DMS53 treated with DMSO at 0.1 percent for 48 hours (cell line): Measurements from ENCODE around the gene SMAGP.
"Not testable (repeated sequence)": the region's sequence is repeated elsewhere in the genome, so short reads cannot be mapped to it uniquely, and the experiment has no call there.

Experiments used
- DNase-seq: peaks from one replicate; lab custom pipeline; 2025; ENCODE audit not compliant: unreplicated experiment; lab: John Stamatoyannopoulos, UW

SMAGP gene

GRCh38 chr12:51227112-51227511 is 43.1 kb downstream of the SMAGP start:
- not testable (repeated sequence) for DNase-seq

- DNase-seq, result no peak
These were observed 44.4 kb downstream of the SMAGP start for GRCh38 chr12:51225771-51226170.

- DNase-seq, result no peak
These were observed 45.0 kb downstream of the SMAGP start for GRCh38 chr12:51225234-51225633.

GRCh38 chr12:51224625-51225024 is 45.6 kb downstream of the SMAGP start:
- DNase-seq, result no peak

GRCh38 chr12:51222461-51222860 is 47.8 kb downstream of the SMAGP start:
- no peak for DNase-seq

GRCh38 chr12:51219857-51220256 is 50.4 kb downstream of the SMAGP start:
- DNase-seq, result not testable (repeated sequence)

GRCh38 chr12:51219322-51219721 is 50.9 kb downstream of the SMAGP start:
- no peak for DNase-seq

- DNase-seq, result peak; percentile 44
These were observed 51.5 kb downstream of the SMAGP start for GRCh38 chr12:51218607-51219161.

- DNase-seq, result peak; percentile 44
These were observed 52.1 kb downstream of the SMAGP start, which contains the start of gene POU6F1 for GRCh38 chr12:51217968-51218606. POU6F1 (minus strand) TSS chr12:51218062; CDS start chr12:51206836, 11,226 bp downstream.

GRCh38 chr12:51217133-51217967 is 52.9 kb downstream of the SMAGP start:
- DNase-seq, result no peak

GRCh38 chr12:51216642-51217041 is 53.6 kb downstream of the SMAGP start:
- no peak for DNase-seq

- DNase-seq, result no peak
These were observed 55.3 kb downstream of the SMAGP start for GRCh38 chr12:51214895-51215294.

- DNase-seq, result no peak
These were observed 59.4 kb downstream of the SMAGP start for GRCh38 chr12:51210690-51211395.

GRCh38 chr12:51209259-51209658 is 61.0 kb downstream of the SMAGP start:
- DNase-seq, result no peak

- DNase-seq, result no peak
These were observed 62.1 kb downstream of the SMAGP start for GRCh38 chr12:51208016-51208660.

GRCh38 chr12:51205350-51205749 is 64.9 kb downstream of the SMAGP start:
- no peak for DNase-seq

GRCh38 chr12:51202718-51203117 is 67.5 kb downstream of the SMAGP start:
- no peak for DNase-seq

- no peak for DNase-seq
These were observed 69.4 kb downstream of the SMAGP start for GRCh38 chr12:51200806-51201205.

GRCh38 chr12:51200156-51200555 is 70.1 kb downstream of the SMAGP start:
- DNase-seq, result no peak

GRCh38 chr12:51199366-51199945 is 70.8 kb downstream of the SMAGP start:
- DNase-seq, result no peak
